Fibroblast of mammary gland (primary cell): ENCODE data around the gene EFNB1.

ENCODE experiments used
- DNase-seq: peaks from one replicate; pipeline ENCODE4 v3.0.0-alpha.2; 2010; ENCODE audit warnings: low read depth
- H3K4me3 ChIP-seq: 2 replicates; pipeline ENCODE4 v1.5.1; 2011; ENCODE audit warnings: low read depth, mild to moderate bottlenecking, low read length, moderate library complexity; ENCODE audit not compliant: control insufficient read depth
- TF ChIP-seq, protein P1 (sequence below): conservative IDR thresholded peaks from 2 replicates; pipeline ENCODE4 v1.5.1; 2011; ENCODE audit warnings: low read depth, low read length, inconsistent platforms; ENCODE audit not compliant: control insufficient read depth, insufficient read depth

Gene EFNB1

DNA sequence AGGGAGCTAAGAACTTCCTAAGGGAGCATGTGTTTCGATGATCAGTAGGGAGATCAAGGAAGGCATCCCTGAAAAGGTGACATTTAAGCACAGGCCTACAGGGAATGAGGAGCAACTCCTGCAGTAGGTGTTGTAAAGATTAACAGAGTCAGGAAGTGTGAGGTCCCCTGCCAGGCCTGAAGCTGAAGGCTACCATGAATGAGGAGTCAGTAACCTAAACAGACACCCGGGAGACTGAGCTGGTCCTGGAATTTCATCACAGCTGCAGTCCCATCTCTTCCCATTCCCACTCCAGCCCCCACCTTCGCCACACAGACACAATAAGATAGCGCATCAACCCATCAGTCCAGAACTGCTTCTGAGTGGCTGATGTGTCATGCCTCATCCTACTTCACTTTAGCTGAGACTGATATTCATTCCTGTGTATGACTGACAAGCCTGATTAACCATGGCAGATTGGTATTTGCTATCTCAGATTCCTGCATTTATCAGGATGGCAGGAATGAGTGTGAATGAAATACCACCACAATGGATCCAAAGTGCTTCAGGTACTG, 27.0 kb upstream of the EFNB1 start:
- no peak for DNase-seq
- H3K4me3 ChIP-seq = no peak overlapping the region
- TF ChIP-seq, protein P1, sequence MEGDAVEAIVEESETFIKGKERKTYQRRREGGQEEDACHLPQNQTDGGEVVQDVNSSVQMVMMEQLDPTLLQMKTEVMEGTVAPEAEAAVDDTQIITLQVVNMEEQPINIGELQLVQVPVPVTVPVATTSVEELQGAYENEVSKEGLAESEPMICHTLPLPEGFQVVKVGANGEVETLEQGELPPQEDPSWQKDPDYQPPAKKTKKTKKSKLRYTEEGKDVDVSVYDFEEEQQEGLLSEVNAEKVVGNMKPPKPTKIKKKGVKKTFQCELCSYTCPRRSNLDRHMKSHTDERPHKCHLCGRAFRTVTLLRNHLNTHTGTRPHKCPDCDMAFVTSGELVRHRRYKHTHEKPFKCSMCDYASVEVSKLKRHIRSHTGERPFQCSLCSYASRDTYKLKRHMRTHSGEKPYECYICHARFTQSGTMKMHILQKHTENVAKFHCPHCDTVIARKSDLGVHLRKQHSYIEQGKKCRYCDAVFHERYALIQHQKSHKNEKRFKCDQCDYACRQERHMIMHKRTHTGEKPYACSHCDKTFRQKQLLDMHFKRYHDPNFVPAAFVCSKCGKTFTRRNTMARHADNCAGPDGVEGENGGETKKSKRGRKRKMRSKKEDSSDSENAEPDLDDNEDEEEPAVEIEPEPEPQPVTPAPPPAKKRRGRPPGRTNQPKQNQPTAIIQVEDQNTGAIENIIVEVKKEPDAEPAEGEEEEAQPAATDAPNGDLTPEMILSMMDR = no peak

- no peak overlapping the region for H3K4me3 ChIP-seq
- DNase-seq = peak; percentile 25
- TF ChIP-seq, protein P1 = peak; percentile 32
Measured at GRCh38 chrX:68807818-68808217, 21.0 kb upstream of the EFNB1 start.

- TF ChIP-seq, protein P1 = peak; percentile 48
- peak; percentile 45 for DNase-seq
- no peak overlapping the region for H3K4me3 ChIP-seq
Measured at GRCh38 chrX:68808686-68809357, 20.0 kb upstream of the EFNB1 start.

DNA sequence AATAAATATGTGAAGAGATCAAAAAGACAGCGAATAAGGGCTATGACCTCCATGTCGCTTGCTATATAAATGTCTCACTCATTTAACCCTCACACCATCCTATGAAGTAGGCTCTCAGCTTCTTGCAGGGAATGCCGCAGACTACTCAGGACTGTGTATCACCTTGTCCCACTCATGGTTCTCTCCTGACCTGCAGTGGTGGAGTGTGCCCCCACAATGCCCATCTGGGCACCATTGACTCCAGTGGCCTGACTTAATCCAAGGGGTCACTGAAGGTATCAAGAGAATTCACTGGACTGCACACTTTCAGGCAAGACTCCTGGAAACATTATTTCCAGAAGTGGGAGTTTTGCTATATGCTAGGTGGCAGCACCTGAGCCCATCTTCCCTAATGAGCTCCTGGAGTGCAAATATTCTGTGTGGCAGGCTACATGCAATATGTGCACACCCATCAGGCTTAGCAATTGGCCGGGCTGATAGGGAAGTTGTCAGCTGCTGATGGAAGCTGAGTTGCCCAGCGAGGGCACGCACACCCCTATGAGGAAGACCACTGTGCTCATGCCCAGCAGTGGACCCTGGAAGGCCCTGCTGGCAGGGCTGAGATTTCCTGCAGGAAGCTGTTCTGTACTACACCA, 8.2 kb upstream of the EFNB1 start:
- TF ChIP-seq, protein P1 = no peak
- no peak overlapping the region for H3K4me3 ChIP-seq
- DNase-seq = no peak

- H3K4me3 ChIP-seq = no peak overlapping the region
- no peak for DNase-seq
- TF ChIP-seq, protein P1 = no peak
Measured at GRCh38 chrX:68821616-68822015, 7.2 kb upstream of the EFNB1 start.

DNA sequence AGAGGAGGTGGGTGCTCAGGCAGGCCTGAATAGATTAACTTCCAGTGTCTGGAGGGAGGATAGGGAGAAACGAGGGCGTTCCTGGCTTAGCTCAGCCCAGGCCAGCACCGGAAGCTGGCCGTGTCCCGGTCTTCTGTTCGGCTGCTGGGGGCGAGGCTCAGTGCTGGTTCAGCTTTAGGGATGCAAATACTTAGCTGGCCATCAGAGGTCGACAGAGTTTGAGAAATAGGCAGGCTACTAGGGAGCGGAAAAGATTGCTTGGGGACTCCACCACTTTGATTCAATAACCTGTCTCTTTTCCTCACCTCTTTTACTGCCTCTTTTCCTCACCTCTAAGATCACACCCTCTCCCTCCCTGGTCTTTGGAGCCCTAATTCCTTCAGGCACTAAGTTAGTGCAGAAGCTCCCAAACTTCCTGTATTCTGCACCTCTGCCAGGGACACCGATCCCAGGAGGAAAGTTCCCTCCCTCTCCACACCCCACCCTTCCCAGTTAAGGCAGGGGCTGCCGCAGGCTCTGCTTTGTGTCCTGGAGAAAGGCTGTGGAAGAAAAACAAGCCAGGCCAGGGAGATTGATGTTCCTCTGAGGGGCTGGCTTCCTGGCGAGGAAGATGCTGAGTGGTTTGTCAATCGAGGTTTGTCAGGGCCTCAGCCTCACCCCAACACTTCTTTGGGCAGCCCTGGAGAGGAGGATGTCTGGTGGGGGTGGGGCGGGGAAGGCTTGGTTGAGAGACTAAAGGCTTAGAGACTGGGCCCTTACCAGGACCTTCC, 6.0 kb upstream of the EFNB1 start:
- DNase-seq = peak; percentile 64
- TF ChIP-seq, protein P1 = peak; percentile 74
- no peak overlapping the region for H3K4me3 ChIP-seq
